Left lung (tissue), 10 donors: ENCODE results near the gene ADGRF3. TPM values are rescaled to one million over a fixed set of nuclear protein-coding genes. Genes with fewer than 3 reads are reported as not detected.

Experiments used
- ATAC-seq: fragments of 200-7000 bp; cut with Tn5 transposase; one replicate; pipeline ENCODE4 v1.9.1; 2020; ENCODE audit warnings: moderate library complexity
- DNase-seq, 4 donors: peaks; one replicate each; pipeline ENCODE4 v3.0.0-alpha.2; 2013 to 2020
- H3K27ac ChIP-seq, 2 donors: fragments of 200-600 bp; sonication (generic) in 1 of 2; one replicate each; pipeline versions ENCODE4 v1.5.0 to v1.8.0; 2020 to 2021
- H3K27me3 ChIP-seq, 2 donors: fragments of 200-600 bp; sonication (generic) in 1 of 2; one replicate each; pipeline versions ENCODE4 v1.5.0 to v1.8.0; 2020 to 2021
- H3K36me3 ChIP-seq, 2 donors: fragments of 200-600 bp; sonication (generic) in 1 of 2; one replicate each; pipeline versions ENCODE4 v1.5.0 to v1.8.0; 2020 to 2021
- H3K4me1 ChIP-seq, 2 donors: fragments of 200-600 bp; one replicate each; pipeline ENCODE4 v1.8.0; 2021
- H3K4me3 ChIP-seq, 2 donors: fragments of 200-600 bp; sonication (generic) in 1 of 2; one replicate each; pipeline versions ENCODE4 v1.5.0 to v1.8.0; 2020 to 2021; ENCODE audit warnings: mild to moderate bottlenecking in 1 of 2
- H3K9me3 ChIP-seq, 2 donors: fragments of 200-600 bp; sonication (generic) in 1 of 2; one replicate each; pipeline versions ENCODE4 v1.5.0 to v1.8.0; 2020 to 2021
- CTCF ChIP-seq, 2 donors: fragments of 200-600 bp; sonication (generic) in 1 of 2; IDR thresholded peaks; one replicate each; pipeline versions ENCODE4 v1.5.0 to v1.8.0; 2021; ENCODE audit warnings: antibody characterized with exemption in 2 of 2
- intact Hi-C, 2 donors: fragments of 100-400 bp; cut with DNase I; formaldehyde crosslinking; loops; one replicate each; pipeline versions ENCODE4 v1.11.2 to v1.14.2; 2022
- polyA plus RNA-seq, 6 donors: library from polyadenylated mRNA; unstranded; fragments of 120-200 nt; gene quantifications; one replicate each; pipeline ENCODE4 v1.2.1, GENCODE V29; 2013; ENCODE audit not compliant: insufficient read length in 6 of 6
- total RNA-seq, 2 donors: library from RNA; stranded (reverse); fragmentation: NEBNext Ultra II Directional; extraction: Animal tissue kit (Norgen Biotek cat#: 25700); gene quantifications; one replicate each; pipeline ENCODE4 v1.2.1, GENCODE V29; 2021
- donor health status: DM: no; HTN: yes; CAD: no.
- donor health status: DM: no; HTN: no; CAD: no.

ADGRF3 gene
- total and polyA plus RNA-seq, 8 donors: 0.08 to 2.3 (median 1.5) TPM

GRCh38 chr2:26366957-26367356 lies 20.4 kb upstream of the ADGRF3 start:
- H3K4me1 ChIP-seq: no peaks in the 10 kb centered on the region
- H3K9me3 ChIP-seq: no peaks in the 10 kb centered on the region
- no peak overlapping the region for H3K27ac ChIP-seq
- DNase-seq (no peak), ATAC-seq (no peak)
- no peak for TF ChIP-seq CTCF (IDR thresholded peaks at IDR 0.05)
- no peak overlapping the region for H3K4me3 ChIP-seq
- intact Hi-C loops: no loop called here
- H3K27me3 ChIP-seq: no peaks in the 10 kb centered on the region
- peaks cover 0 to 43% of the 10 kb centered on the region in 2 donors for H3K36me3 ChIP-seq

GRCh38 chr2:26364669-26365068 lies 18.1 kb upstream of the ADGRF3 start:
- no peak for TF ChIP-seq CTCF (IDR thresholded peaks at IDR 0.05)
- H3K4me1 ChIP-seq: no peaks in the 10 kb centered on the region
- intact Hi-C loops: no loop called here
- DNase-seq (no peak), ATAC-seq (no peak)
- peaks cover 0 to 42% of the 10 kb centered on the region in 2 donors for H3K36me3 ChIP-seq
- H3K27me3 ChIP-seq: no peaks in the 10 kb centered on the region
- no peak overlapping the region for H3K27ac ChIP-seq
- H3K9me3 ChIP-seq: no peaks in the 10 kb centered on the region
- H3K4me3 ChIP-seq: no peak overlapping the region

GRCh38 chr2:26363958-26364357 lies 17.4 kb upstream of the ADGRF3 start:
- Histone ChIP-seq H3K4me1 (no peaks in the 10 kb centered on the region), H3K27me3 (no peaks in the 10 kb centered on the region), H3K4me3 (no peak overlapping the region), H3K9me3 (no peaks in the 10 kb centered on the region), H3K36me3 (peaks cover 0 to 35% of the 10 kb centered on the region in 2 donors), H3K27ac (no peak overlapping the region)
- DNase-seq (no peak), ATAC-seq (no peak)
- intact Hi-C loops: no loop called here
- TF ChIP-seq CTCF (IDR thresholded peaks at IDR 0.05): no peak

GRCh38 chr2:26363323-26363722 lies 16.7 kb upstream of the ADGRF3 start:
- H3K9me3 ChIP-seq: no peaks in the 10 kb centered on the region
- intact Hi-C loops: no loop called here
- TF ChIP-seq CTCF (IDR thresholded peaks at IDR 0.05): no peak
- H3K27me3 ChIP-seq: no peaks in the 10 kb centered on the region
- H3K27ac ChIP-seq: no peak overlapping the region
- peaks cover 0 to 30% of the 10 kb centered on the region in 2 donors for H3K36me3 ChIP-seq
- no peaks in the 10 kb centered on the region for H3K4me1 ChIP-seq
- no peak for ATAC-seq
- DNase-seq: no peak
- no peak overlapping the region for H3K4me3 ChIP-seq

- Histone ChIP-seq H3K4me3 (no peak overlapping the region), H3K27me3 (no peaks in the 10 kb centered on the region), H3K36me3 (peaks cover 0 to 11% of the 10 kb centered on the region in 2 donors), H3K27ac (no peak overlapping the region), H3K9me3 (no peaks in the 10 kb centered on the region), H3K4me1 (no peaks in the 10 kb centered on the region)
- TF ChIP-seq CTCF (IDR thresholded peaks at IDR 0.05): no peak
- DNase-seq: no peak
- intact Hi-C loops: no loop called here
- no peak for ATAC-seq
Measured at GRCh38 chr2:26359886-26360473, 13.4 kb upstream of the ADGRF3 start.
